NB4 (cell line): ENCODE measurements around the gene KIF2C.
"Not testable (repeated sequence)": the region's sequence is repeated elsewhere in the genome, so short reads cannot be mapped to it uniquely, and the experiment has no call there.

Experiments
- DNase-seq: peaks from one replicate; pipeline ENCODE4 v3.0.0; 2010; ENCODE audit warnings: low read depth
- H3K4me3 ChIP-seq: one replicate; pipeline ENCODE4 v1.5.1; 2011; ENCODE audit warnings: mild to moderate bottlenecking, low read depth, low read length, moderate library complexity
- MAX ChIP-seq: IDR thresholded peaks from 2 replicates; pipeline ENCODE4 v1.6.1; 2011; ENCODE audit warnings: low read depth, low read length
- MYC ChIP-seq: IDR thresholded peaks from 2 replicates; pipeline ENCODE4 v1.6.1; 2011; ENCODE audit warnings: low read depth, low read length
- POLR2A ChIP-seq: IDR thresholded peaks from 2 replicates; pipeline ENCODE4 v1.6.1; 2011; ENCODE audit warnings: mild to moderate bottlenecking; ENCODE audit not compliant: insufficient read length; ENCODE audit errors: extremely low read depth
- TF ChIP-seq, protein P1 (sequence below): IDR thresholded peaks from one replicate; pipeline ENCODE4 v1.5.1; 2012; ENCODE audit warnings: low read depth, low read length

KIF2C gene

GRCh38 chr1:44733365-44733764 is 6.3 kb upstream of the KIF2C start:
- no peak overlapping the region for H3K4me3 ChIP-seq
- TF ChIP-seq, protein P1, sequence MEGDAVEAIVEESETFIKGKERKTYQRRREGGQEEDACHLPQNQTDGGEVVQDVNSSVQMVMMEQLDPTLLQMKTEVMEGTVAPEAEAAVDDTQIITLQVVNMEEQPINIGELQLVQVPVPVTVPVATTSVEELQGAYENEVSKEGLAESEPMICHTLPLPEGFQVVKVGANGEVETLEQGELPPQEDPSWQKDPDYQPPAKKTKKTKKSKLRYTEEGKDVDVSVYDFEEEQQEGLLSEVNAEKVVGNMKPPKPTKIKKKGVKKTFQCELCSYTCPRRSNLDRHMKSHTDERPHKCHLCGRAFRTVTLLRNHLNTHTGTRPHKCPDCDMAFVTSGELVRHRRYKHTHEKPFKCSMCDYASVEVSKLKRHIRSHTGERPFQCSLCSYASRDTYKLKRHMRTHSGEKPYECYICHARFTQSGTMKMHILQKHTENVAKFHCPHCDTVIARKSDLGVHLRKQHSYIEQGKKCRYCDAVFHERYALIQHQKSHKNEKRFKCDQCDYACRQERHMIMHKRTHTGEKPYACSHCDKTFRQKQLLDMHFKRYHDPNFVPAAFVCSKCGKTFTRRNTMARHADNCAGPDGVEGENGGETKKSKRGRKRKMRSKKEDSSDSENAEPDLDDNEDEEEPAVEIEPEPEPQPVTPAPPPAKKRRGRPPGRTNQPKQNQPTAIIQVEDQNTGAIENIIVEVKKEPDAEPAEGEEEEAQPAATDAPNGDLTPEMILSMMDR, result no peak
- TF ChIP-seq MAX (no peak), POLR2A (no peak), MYC (no peak)
- DNase-seq, result no peak

DNA sequence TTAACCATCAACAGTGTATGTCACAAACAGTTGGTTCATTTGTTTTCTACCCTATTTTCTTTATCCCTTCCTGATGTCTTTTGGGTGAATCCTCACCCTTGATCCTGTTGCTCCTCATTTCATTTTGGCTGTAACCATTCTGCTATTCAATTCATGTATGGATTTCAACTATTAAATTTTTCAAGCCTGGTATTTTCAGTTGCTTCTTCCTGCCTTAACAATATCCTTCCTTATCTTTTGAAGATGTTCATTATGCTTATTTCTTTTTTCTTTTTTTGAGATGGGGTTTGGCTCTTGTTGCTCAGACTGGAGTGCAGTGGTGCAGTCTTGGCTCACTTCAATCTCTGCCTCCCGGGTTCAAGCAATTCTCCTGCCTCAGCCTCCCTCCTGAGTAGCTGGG is 5.9 kb upstream of the KIF2C start:
- no peak for DNase-seq
- no peak for TF ChIP-seq POLR2A
- TF ChIP-seq, protein P1, result no peak
- TF ChIP-seq MYC, result no peak
- TF ChIP-seq MAX, result no peak
- H3K4me3 ChIP-seq, result no peak overlapping the region

- TF ChIP-seq POLR2A (no peak), MYC (no peak)
Measured at GRCh38 chr1:44735992-44736391, 3.6 kb upstream of the KIF2C start.

DNA sequence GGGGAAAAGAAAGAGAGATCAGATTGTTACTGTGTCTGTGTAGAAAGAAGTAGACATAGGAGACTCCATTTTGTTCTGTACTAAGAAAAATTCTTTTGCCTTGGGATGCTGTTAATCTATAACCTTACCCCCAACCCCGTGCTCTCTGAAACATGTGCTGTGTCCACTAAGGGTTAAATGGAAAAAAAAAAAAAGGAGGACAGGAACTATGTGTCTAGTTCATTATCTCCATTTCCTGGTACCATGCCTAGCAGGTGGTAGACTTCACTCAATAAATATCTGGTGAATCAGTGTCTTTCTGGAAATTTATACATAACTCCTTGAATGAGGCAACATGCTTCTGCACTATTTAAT is 707 bp upstream of the KIF2C start:
- not testable (repeated sequence) for DNase-seq
- H3K4me3 ChIP-seq, result peak overlapping the region; percentile 93

More at GRCh38 chr1:44735992-44736391, 3.6 kb upstream of the KIF2C start:
- H3K4me3 ChIP-seq, result no peak overlapping the region
- DNase-seq, result no peak

DNA sequence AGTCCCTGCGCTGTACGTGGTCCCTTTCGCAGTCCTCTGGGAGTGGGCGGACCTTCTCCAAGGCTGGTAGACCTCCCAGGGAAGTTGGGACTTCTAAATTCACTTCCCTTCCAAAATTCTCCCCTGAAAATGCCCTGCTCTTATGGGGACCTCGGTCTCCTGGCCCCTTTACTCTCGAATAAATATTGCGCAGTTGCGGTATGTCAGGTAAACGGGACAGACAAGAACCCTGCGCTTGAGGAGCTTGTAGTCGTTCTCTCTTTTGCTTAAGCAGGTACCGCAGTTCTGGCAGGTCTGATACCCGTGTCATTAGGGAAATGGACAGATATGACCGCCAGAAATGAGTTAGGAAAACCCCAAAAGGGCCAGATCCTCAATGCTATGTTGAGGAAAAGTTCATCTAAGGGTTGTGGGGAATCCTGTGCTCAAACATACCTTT is 561 bp downstream of the KIF2C start:
- TF ChIP-seq POLR2A (no peak), MAX (no peak), MYC (no peak)
- TF ChIP-seq, protein P1, result no peak
- DNase-seq, result no peak
- peak overlapping the region; percentile 93 for H3K4me3 ChIP-seq

GRCh38 chr1:44743211-44743610 is 3.6 kb downstream of the KIF2C start:
- H3K4me3 ChIP-seq, result no peak overlapping the region
- TF ChIP-seq, protein P1, result no peak
- TF ChIP-seq MYC (no peak), POLR2A (no peak), MAX (no peak)
- DNase-seq, result no peak

- TF ChIP-seq, protein P1, result peak; percentile 29
- no peak for TF ChIP-seq POLR2A
- no peak for TF ChIP-seq MAX
- no peak for TF ChIP-seq MYC
- no peak overlapping the region for H3K4me3 ChIP-seq
- DNase-seq, result peak; percentile 35
Measured at GRCh38 chr1:44747878-44748277, 8.2 kb downstream of the KIF2C start.
